ENCODE measurements around the gene CDH9. TPM values are rescaled to one million over a fixed set of nuclear protein-coding genes. Genes with fewer than 3 reads are reported as not detected.

The CDH9 gene
- total RNA-seq (2011; cell fraction: chromatin; rRNA removed; ENCODE audit: low replicate concordance), result not detected in 2 replicates
- total RNA-seq (2011; cell fraction: nucleolus; rRNA removed), result not detected in 2 replicates
- not detected in 2 replicates for total RNA-seq (2011; cell fraction: nucleoplasm; rRNA removed)
- total RNA-seq (2014; rRNA removed), result not detected in 2 replicates
- not detected in 2 replicates for total RNA-seq (2014; rRNA removed; fragmentation: Illumina TruSeq; extraction: Trizol)
- total RNA-seq (2015; rRNA removed; fragmentation: Illumina TruSeq; extraction: Trizol), result not detected in 2 replicates
- not detected in 2 replicates for total RNA-seq (2021)
- polyA plus RNA-seq (2011; rRNA removed), result not detected in 2 replicates
- polyA plus RNA-seq (2011; cell fraction: cytosol; rRNA removed), result not detected in 2 replicates
- polyA plus RNA-seq (2011; cell fraction: nucleus; rRNA removed), result not detected in 2 replicates
- not detected in 2 replicates for polyA plus RNA-seq (2012)
- polyA plus RNA-seq (2014; fragmentation: Illumina TruSeq; extraction: Trizol), result not detected in 2 replicates
- not detected for polyA plus RNA-seq (2014; fragmentation: Nextera tagmentation; extraction: Ambion mirVana)
- polyA plus RNA-seq (2014; rRNA removed), result not detected in 2 replicates
- polyA minus RNA-seq (2011; rRNA and poly(A)+ RNA removed), result not detected in 2 replicates
- not detected in 2 replicates for polyA minus RNA-seq (2011; cell fraction: cytosol; rRNA and poly(A)+ RNA removed)
- not detected in 2 replicates for polyA minus RNA-seq (2011; cell fraction: nucleus; rRNA and poly(A)+ RNA removed)
- percentile 1 among the genes with signal in this experiment for Bru-seq, nascent RNA
- BruChase-seq, experiment 1, labeled RNA remaining after a 2-hour chase, result percentile 4 among the genes with signal in this experiment
- BruChase-seq, experiment 2, labeled RNA remaining after a 6-hour chase, result percentile 1 among the genes with signal in this experiment
- long read RNA-seq, experiment 1, partial matches to known transcripts, result 0 of 1 reads
- long read RNA-seq, experiment 1, other reads (novel, unspliced or antisense), result 1 of 1 reads
- long read RNA-seq, experiment 2, result 0 reads
- long read RNA-seq, experiment 3, result 0 reads

GRCh38 chr5:27038476-27038875 lies at the start of gene CDH9:
Gene CDH9 (minus strand): TSS chr5:27038586. CDS start chr5:26988333, 50,253 bp downstream.
- Histone ChIP-seq H3K27ac (ENCODE audit: extremely low read depth, low read depth, low read length) (no peak within 1 kb of the TSS), H2AFZ (ENCODE audit: low read depth, low read length) (no peak within 1 kb of the TSS), H3K79me2 (ENCODE audit: control insufficient read depth, insufficient read depth, low read length) (no peaks in the 10 kb centered on the region), H4K20me1 (replicated peaks; ENCODE audit: control insufficient read depth, insufficient read depth, low read length) (no peaks in the 10 kb centered on the region), H3K9me1 (ENCODE audit: control insufficient read depth, insufficient read depth, low read length) (no peaks in the 10 kb centered on the region), H3K4me2 (ENCODE audit: insufficient read depth, low read length) (no peak within 1 kb of the TSS), H3K9ac (ENCODE audit: insufficient read depth in 1 of 2, low read depth in 2 of 2, low read length in 2 of 2) (no peak within 1 kb of the TSS), H3K27me3 (ENCODE audit: control insufficient read depth in 2 of 2, insufficient read depth in 2 of 2, low read length in 2 of 2) (no peaks in the 10 kb centered on the region), H3K4me3 (no peak within 1 kb of the TSS), H3K36me3 (ENCODE audit: control insufficient read depth, insufficient read depth, low read length) (no peaks in the 10 kb centered on the region), H3K4me1 (replicated peaks in 1 of 2; ENCODE audit: control insufficient read depth in 2 of 2, insufficient read depth in 2 of 2, low read length in 2 of 2) (no peaks in the 10 kb centered on the region), H3K9me3 (replicated peaks; ENCODE audit: control insufficient read depth, insufficient read depth, low read depth, low read length) (peaks cover 2% of the 10 kb centered on the region; the same call in 1 of the 2 replicates)
- no peak for FAIRE-seq
- in situ Hi-C loops (cut with MboI) (no loop called here), intact Hi-C loops (cut with micrococcal nuclease) (no loop called here)
- 2% methylated on average over 12 of the region's 12 CpGs for WGBS (ENCODE audit: insufficient coverage, low coverage, missing lambda C conversion rate)
- no peak for DNase-seq (ENCODE audit: extremely low read depth in 1 of 4, low spot score in 3 of 4)
- TF ChIP-seq ZBTB17 (CRISPR knock-in tag; IDR thresholded peaks at IDR 0.05) (no peak), ZBED1 (IDR thresholded peaks at IDR 0.05) (no peak), ZNF699 (CRISPR knock-in tag; IDR thresholded peaks at IDR 0.05; ENCODE audit: insufficient replicate concordance) (no peak)
- TF ChIP-seq, protein P1, sequence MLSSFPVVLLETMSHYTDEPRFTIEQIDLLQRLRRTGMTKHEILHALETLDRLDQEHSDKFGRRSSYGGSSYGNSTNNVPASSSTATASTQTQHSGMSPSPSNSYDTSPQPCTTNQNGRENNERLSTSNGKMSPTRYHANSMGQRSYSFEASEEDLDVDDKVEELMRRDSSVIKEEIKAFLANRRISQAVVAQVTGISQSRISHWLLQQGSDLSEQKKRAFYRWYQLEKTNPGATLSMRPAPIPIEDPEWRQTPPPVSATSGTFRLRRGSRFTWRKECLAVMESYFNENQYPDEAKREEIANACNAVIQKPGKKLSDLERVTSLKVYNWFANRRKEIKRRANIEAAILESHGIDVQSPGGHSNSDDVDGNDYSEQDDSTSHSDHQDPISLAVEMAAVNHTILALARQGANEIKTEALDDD (IDR thresholded peaks at IDR 0.05), result no peak
- no peak for ATAC-seq
- ChIA-PET POLR2A (no interaction called here), CTCF (ENCODE audit: low intra/inter-chr PET ratio) (no interaction called here)
- no TSS peak for BruUV-seq (replicated peaks)
